Ascending aorta (tissue), 2 donors: ENCODE results near the gene TANC1. TPM values are rescaled to one million over a fixed set of nuclear protein-coding genes. Genes with fewer than 3 reads are reported as not detected.
A peak's percentile ranks its signal among the peaks of the same experiment; 100 is the strongest.

ENCODE experiments used
- DNase-seq, 2 donors: peaks; one replicate each; pipeline ENCODE4 v3.0.0-alpha.2; 2019; ENCODE audit warnings: low spot score in 2 of 2
- H3K27ac ChIP-seq, 2 donors: fragments of 200-600 bp; sonication (generic); one replicate each; pipeline ENCODE4 v1.5.1; 2016 to 2017; ENCODE audit warnings: mild to moderate bottlenecking in 1 of 2
- H3K27me3 ChIP-seq: fragments of 200-600 bp; sonication (generic); one replicate; pipeline ENCODE4 v1.5.1; 2017
- H3K36me3 ChIP-seq, 2 donors: fragments of 200-600 bp; sonication (generic); one replicate each; pipeline ENCODE4 v1.5.1; 2016
- H3K4me1 ChIP-seq, 2 donors: fragments of 200-600 bp; sonication (generic); one replicate each; pipeline ENCODE4 v1.5.1; 2016 to 2017; ENCODE audit warnings: mild to moderate bottlenecking in 1 of 2
- H3K4me3 ChIP-seq, 2 donors: fragments of 200-600 bp; sonication (generic); one replicate each; pipeline ENCODE4 v1.5.1; 2016 to 2017; ENCODE audit warnings: mild to moderate bottlenecking in 1 of 2
- H3K9me3 ChIP-seq, 2 donors: fragments of 200-600 bp; sonication (generic); one replicate each; pipeline ENCODE4 v1.5.1; 2016
- intact Hi-C: fragments of 100-400 bp; cut with DNase I; formaldehyde crosslinking; loops from one replicate; pipeline ENCODE4 v1.15.1; 2023
- total RNA-seq: library from RNA; depleted of rRNA; stranded (reverse); fragments of >200 nt; gene quantifications from one replicate; pipeline ENCODE4 v1.1.0, GENCODE V29; 2016
- TF ChIP-seq, protein P1 (sequence below), 3 experiments: fragments of 200-600 bp in 2 of 3; fragments of 450-650 bp in 1 of 3; sonication (generic) in 2 of 3; IDR thresholded peaks; one replicate each; pipeline ENCODE4 v1.5.1; 2016 to 2019; ENCODE audit warnings: antibody characterized with exemption in 3 of 3, mild to moderate bottlenecking in 1 of 3, moderate library complexity in 1 of 3

TANC1 gene
- total RNA-seq, 1 donor from 2014 or later, result 45.4 TPM

DNA sequence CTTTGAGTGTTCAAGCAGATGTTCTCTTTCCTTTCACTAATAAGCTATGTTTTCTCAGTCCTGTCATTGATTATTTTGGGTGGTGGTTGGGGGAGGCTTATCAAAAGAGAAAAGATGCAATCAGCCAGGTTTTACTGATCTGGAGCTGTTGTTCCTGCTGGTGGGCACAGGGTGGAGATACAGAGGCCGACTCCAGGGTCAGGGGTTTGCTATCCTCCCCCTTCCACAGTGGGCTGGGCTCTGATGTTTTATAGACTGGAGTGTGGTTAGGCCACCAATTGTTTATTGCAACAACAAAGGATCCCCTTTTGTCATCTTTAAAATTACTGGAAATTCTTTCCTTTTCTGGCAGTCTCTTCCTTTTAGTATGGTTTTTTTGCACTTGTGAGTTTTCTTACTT is 120.5 kb downstream of the TANC1 start:
- no peaks in the 10 kb centered on the region for H3K27me3 ChIP-seq
- TF ChIP-seq, protein P1, sequence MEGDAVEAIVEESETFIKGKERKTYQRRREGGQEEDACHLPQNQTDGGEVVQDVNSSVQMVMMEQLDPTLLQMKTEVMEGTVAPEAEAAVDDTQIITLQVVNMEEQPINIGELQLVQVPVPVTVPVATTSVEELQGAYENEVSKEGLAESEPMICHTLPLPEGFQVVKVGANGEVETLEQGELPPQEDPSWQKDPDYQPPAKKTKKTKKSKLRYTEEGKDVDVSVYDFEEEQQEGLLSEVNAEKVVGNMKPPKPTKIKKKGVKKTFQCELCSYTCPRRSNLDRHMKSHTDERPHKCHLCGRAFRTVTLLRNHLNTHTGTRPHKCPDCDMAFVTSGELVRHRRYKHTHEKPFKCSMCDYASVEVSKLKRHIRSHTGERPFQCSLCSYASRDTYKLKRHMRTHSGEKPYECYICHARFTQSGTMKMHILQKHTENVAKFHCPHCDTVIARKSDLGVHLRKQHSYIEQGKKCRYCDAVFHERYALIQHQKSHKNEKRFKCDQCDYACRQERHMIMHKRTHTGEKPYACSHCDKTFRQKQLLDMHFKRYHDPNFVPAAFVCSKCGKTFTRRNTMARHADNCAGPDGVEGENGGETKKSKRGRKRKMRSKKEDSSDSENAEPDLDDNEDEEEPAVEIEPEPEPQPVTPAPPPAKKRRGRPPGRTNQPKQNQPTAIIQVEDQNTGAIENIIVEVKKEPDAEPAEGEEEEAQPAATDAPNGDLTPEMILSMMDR (IDR thresholded peaks at IDR 0.05), result no peak
- no peak for DNase-seq
- peaks cover 32 to 85% of the 10 kb centered on the region in 2 donors for H3K4me1 ChIP-seq
- intact Hi-C loops, result no loop called here
- H3K36me3 ChIP-seq, result no peaks in the 10 kb centered on the region
- H3K27ac ChIP-seq, result peak overlapping the region; percentile 77 to 86
- H3K4me3 ChIP-seq, result no peak overlapping the region
- no peaks in the 10 kb centered on the region for H3K9me3 ChIP-seq

- Histone ChIP-seq H3K4me1 (peaks cover 28 to 85% of the 10 kb centered on the region in 2 donors), H3K27me3 (no peaks in the 10 kb centered on the region), H3K36me3 (no peaks in the 10 kb centered on the region), H3K9me3 (no peaks in the 10 kb centered on the region), H3K27ac (peak overlapping the region; percentile 77 to 86), H3K4me3 (no peak overlapping the region)
- intact Hi-C loops, result no loop called here
- no peak for DNase-seq
- TF ChIP-seq, protein P1 (IDR thresholded peaks at IDR 0.05), result no peak
Observed at GRCh38 chr2:159089543-159089942, 121.1 kb downstream of the TANC1 start.

DNA sequence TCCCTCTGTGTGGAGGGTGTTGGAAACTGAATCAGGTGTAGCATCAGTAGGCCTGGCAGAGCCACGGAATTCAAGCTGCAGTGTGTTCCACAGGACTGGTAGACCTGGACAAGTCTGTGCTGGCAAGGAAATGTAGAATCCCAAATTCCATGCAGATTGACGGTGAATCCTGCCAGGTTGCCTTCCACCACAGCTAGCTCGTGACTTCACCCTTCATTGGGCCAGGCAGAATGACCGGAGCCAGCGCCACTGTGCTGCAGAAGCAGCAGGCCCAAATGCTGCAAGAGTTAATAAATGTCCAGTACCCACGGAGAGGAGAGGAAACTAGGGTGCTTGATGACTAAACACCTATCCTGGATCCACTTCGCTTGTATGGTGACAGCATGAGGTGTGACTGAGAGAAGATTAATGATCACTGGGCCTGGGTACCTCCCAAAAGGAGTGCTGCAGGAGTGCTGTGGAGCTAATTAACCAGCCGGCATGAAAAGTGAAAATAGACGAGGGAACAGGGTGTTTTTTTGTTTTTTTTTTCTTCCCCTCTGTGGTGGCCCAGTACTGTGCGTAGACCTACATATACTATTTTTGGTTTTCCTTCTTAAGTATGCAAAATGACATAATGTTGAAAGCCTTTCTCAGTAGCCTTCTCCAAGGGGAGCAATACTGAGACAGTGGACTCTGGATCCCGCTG is 122.2 kb downstream of the TANC1 start:
- H3K4me1 ChIP-seq, result peaks cover 23 to 83% of the 10 kb centered on the region in 2 donors
- H3K27me3 ChIP-seq, result no peaks in the 10 kb centered on the region
- TF ChIP-seq, protein P1 (IDR thresholded peaks at IDR 0.05), result no peak
- H3K4me3 ChIP-seq, result peak overlapping the region; percentile 2 to 8
- H3K27ac ChIP-seq, result peak overlapping the region; percentile 77 to 86
- no peaks in the 10 kb centered on the region for H3K36me3 ChIP-seq
- intact Hi-C loops, result loop anchor here (2.0 to 5.0 kb wide), 2 partner anchors 43 to 122 kb away; partner anchors contain the start of gene TANC1
- DNase-seq, result no peak
- no peaks in the 10 kb centered on the region for H3K9me3 ChIP-seq

DNA sequence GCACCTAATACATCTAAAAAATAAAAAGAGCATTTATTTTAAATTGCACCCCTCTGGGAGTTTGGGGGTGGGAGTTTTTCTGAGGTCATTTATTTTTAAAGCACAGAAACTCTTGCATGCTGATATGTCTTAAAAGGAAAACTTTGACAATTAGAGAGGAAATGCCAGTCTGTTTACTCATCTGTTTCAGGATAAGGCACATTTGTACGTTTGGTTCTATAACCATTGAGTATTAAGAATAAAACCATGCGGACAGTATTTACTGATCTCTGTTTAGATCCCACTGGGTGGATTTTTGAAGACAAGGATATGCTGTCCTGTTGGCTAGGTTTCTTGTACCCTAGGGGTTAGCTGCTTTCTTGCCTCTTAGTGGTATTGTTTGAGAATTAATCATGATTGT is 122.9 kb downstream of the TANC1 start:
- peaks cover 0 to 3% of the 10 kb centered on the region in 2 donors for H3K9me3 ChIP-seq
- peak overlapping the region; percentile 77 to 86 for H3K27ac ChIP-seq
- TF ChIP-seq, protein P1 (IDR thresholded peaks at IDR 0.05), result no peak
- no peaks in the 10 kb centered on the region for H3K27me3 ChIP-seq
- intact Hi-C loops, result loop anchor here (2.0 to 5.0 kb wide), 2 partner anchors 44 to 123 kb away; partner anchors contain the start of gene TANC1
- H3K4me3 ChIP-seq, result peak overlapping the region; percentile 2 to 8
- no peaks in the 10 kb centered on the region for H3K36me3 ChIP-seq
- DNase-seq, result no peak
- H3K4me1 ChIP-seq, result peaks cover 23 to 79% of the 10 kb centered on the region in 2 donors

DNA sequence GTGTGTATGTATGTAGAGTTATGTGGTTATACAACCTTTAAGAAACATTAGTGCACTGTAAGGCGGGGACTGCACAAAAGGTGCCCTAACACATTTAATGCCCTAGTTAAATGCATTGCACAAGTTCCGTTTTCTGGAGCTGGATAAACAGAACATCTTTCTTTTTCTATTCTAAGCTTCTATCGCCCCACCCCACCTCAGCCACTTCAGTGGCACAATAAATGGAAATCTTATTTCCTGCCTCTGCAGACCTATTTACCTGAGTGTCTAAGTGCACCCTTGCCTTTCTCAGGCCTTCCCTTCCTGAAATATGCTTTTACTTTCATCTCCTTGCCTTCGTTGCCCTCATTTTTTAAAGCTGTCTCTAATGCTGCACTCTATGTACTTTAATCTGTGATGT is 123.5 kb downstream of the TANC1 start:
- TF ChIP-seq, protein P1 (IDR thresholded peaks at IDR 0.05), result no peak
- Histone ChIP-seq H3K4me3 (peak overlapping the region; percentile 8), H3K27ac (peak overlapping the region; percentile 77 to 86), H3K36me3 (no peaks in the 10 kb centered on the region), H3K4me1 (peaks cover 23 to 73% of the 10 kb centered on the region in 2 donors), H3K27me3 (no peaks in the 10 kb centered on the region), H3K9me3 (peaks cover 0 to 8% of the 10 kb centered on the region in 2 donors)
- intact Hi-C loops, result loop anchor here (2.0 to 5.0 kb wide), 2 partner anchors 45 to 123 kb away; partner anchors contain the start of gene TANC1
- DNase-seq, result no peak
